VCaP (cell line): ENCODE measurements around the gene ARHGAP26.

Experiments
- H3K27ac ChIP-seq: fragments of 450-650 bp; 2 replicates; pipeline ENCODE4 v1.5.1; 2017
- TF ChIP-seq, protein P1 (sequence below): fragments of 450-650 bp; conservative IDR thresholded peaks from 2 replicates; pipeline ENCODE4 v1.5.1; 2017; ENCODE audit warnings: mild to moderate bottlenecking, moderate library complexity

The ARHGAP26 gene

DNA sequence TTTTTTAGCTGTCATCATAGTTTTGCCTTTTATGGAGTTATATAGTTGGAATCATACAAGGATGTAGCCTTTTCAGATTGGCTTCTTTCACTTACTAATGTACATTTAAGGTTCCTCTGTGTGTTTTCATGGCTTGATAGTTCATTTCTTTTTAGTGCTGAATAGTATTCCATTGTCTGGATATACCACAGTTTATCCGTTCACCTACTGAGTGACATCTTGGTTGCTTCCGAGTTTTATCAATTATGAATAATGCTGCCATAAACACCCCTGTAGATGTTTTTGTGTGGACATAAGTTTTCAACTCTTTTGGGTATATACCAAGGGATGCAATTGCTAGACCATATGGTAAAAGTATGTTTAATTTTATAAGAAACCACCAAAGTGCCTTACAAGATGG, 497.0 kb downstream of the ARHGAP26 start:
- H3K27ac ChIP-seq, result no peak overlapping the region
- TF ChIP-seq, protein P1, sequence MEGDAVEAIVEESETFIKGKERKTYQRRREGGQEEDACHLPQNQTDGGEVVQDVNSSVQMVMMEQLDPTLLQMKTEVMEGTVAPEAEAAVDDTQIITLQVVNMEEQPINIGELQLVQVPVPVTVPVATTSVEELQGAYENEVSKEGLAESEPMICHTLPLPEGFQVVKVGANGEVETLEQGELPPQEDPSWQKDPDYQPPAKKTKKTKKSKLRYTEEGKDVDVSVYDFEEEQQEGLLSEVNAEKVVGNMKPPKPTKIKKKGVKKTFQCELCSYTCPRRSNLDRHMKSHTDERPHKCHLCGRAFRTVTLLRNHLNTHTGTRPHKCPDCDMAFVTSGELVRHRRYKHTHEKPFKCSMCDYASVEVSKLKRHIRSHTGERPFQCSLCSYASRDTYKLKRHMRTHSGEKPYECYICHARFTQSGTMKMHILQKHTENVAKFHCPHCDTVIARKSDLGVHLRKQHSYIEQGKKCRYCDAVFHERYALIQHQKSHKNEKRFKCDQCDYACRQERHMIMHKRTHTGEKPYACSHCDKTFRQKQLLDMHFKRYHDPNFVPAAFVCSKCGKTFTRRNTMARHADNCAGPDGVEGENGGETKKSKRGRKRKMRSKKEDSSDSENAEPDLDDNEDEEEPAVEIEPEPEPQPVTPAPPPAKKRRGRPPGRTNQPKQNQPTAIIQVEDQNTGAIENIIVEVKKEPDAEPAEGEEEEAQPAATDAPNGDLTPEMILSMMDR, result no peak

DNA sequence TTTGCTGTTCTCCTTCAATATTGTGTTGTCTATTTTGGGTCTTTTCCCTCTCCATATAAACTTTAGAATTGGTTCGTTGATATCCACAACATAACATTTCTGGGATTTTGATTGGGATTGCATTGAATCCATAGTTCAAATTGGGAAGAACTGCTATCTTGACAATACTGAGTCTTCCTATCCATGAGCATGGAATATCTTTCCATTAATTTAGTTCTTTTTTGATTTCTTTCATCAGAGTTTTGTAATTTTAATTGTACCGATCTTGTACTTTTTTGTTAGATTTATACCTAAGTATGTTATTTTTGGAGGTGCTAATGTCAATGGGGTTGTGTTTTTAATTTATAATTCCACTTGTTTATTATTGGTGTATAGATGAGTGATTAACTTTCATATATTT, 498.2 kb downstream of the ARHGAP26 start:
- TF ChIP-seq, protein P1, result no peak
- H3K27ac ChIP-seq, result no peak overlapping the region

DNA sequence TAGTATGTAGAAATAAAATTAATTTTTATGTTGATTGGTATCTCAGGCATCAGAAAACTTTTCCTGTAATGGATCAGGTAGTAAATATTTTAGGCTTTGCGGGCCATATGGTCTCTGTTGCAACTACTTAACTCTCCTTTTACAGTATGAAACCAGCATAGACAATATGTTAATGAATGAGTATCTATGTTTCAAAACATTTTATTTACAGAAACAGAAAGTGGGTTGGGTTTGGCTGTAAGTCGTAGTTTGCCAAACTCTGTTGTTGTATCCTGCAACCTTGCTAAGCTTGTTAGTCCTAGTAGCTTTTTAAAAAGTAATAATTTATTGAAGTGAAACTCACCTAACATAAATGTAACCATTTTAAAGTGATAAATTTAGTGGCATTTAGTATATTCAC, 501.3 kb downstream of the ARHGAP26 start:
- H3K27ac ChIP-seq, result no peak overlapping the region
- TF ChIP-seq, protein P1, result no peak

DNA sequence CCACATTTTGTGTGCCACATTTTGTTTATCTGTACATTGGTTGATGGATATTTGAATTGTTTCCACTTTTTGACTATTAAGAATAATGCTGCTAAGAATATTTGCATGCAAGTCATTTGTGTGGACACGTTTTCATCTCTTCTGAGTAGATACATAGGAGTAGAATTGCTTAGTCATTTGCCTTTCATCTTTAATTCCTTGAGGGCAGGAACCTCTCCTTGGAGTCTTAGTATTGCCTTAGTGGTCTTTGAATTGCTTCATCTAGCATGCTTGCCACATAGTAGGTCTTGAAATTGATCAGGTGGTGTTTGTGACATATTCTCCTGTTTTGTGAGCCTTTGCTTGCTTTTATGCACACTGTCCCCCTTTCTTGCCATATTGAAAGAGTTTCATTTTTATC, 504.8 kb downstream of the ARHGAP26 start:
- TF ChIP-seq, protein P1, result no peak
- no peak overlapping the region for H3K27ac ChIP-seq

- H3K27ac ChIP-seq, result no peak overlapping the region
- TF ChIP-seq, protein P1, result no peak
Observed at GRCh38 chr5:143275512-143276363, 505.6 kb downstream of the ARHGAP26 start.

- no peak overlapping the region for H3K27ac ChIP-seq
- TF ChIP-seq, protein P1, result no peak
Observed at GRCh38 chr5:143277536-143277935, 507.4 kb downstream of the ARHGAP26 start.
